ENCODE measurements around the gene TMEM86B.

The TMEM86B gene

GRCh38 chr19:55228403-55229031 lies at the start of gene TMEM86B:
TSS of gene TMEM86B (minus strand) at chr19:55228763. CDS start at chr19:55228741, 22 bp downstream.
- DNase-seq (ENCODE audit: low read depth, low spot score): no peak

- no peak for DNase-seq (ENCODE audit: low read depth, low spot score)
Measured at GRCh38 chr19:55277494-55277893, 48.9 kb upstream of the TMEM86B start.

DNA sequence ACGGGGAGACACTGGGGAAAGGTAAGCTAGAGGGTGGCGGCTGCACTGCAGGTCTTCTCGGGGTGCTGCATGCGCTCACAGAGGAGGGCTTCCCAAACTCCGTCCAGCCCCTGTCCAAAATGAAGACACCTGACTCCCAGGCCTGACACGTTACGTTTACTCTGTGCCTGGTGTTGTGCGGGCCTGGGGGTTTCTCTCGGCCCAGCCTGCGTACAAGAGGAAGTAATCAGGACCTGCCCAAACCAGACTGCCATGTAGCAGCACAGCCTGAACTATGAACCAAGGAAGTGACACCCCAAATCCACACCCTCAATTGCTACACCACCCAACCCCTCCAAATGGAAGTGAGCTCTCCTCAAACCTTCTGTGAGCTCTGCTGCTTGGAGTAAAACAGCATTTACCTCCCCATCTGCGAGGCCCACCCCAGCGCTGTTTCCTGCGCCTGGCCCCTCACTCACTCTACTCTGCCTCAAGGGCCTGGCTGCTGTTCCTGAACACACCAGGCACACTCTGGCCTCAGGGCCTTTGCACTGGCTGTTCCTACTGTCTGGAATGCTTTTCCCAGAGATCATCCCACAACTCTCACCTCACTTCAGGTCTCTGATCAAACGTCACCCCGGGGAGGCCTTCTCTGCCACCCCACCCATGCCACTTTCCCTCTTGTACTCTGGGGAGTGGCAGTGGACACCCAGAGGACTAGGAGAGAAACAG lies 48.3 kb upstream of the TMEM86B start:
- no peak for DNase-seq (ENCODE audit: low read depth, low spot score)

DNA sequence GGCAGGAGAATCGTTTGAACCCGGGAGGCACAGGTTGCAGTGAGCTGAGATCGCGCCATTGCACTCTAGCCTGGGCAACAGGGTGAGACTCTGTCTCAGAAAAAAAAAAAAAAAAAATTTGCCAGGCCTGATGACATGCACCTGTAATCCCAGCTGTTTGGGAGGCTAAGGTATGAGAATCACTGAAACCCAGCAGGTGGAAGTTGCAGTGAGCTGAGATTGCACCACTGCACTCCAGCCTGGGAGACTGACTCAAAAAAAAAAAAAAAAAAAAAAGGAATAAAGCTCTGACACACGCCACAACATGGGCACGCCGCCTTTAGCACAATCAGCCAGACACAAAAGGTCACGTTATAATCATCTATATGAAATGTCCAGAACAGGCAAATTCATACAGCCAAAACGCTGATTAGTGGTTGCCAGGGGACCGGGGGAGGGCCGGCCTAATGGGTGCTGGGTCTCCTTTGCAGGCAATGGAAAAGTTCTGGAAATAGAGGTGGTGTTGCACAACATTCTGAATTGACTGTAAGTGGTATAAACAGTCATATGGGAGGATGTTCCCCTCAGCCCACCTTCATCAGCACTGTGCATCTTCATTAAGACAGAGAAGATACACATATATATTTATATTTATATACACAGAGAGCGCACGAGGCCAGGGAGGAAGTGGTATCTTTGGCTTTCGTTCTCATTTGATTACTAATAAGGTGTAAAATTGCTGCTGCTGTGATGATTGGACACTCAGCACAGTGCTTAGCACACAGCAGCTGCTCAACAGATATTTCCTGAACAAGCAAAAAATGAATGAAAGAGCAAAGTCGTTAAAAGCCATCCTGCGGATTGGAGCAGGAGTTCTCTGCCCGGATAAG lies 47.5 kb upstream of the TMEM86B start:
- no peak for DNase-seq (ENCODE audit: low read depth, low spot score)

DNA sequence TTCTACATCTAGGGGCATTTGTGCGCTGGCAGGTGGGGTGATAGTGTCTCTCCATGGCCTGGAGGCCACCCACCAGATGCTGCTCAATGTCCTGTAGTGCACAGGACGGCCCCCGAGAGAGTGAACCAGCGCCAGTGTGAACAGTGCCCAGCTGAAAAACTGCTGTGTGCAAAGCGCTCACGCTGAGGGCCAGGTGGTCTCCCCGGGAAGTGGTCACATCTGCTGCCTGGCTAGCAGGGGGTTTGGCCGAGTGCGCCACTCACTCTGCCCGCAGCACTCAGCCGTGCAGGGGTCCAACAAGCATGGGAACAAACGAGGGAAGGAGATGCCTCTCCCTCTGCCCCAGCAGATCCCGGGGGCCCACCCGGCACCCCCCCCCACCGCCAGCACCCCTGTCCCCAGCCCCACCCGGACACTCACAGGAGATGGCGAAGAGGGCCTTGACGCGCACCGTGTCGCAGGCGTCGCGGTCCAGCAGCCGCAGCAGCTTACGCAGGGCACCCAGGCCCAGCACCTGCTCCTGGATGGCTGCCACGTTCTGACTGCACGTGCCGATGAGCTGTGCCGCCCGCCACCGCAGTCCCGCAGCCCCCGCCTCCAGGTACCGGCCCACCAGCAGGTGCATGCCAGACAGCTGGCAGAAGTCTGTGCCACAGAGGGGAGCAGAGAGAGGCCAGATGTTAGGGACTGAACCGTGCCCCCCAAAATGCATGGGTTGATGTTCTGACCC lies 45.6 kb upstream of the TMEM86B start:
- no peak for DNase-seq (ENCODE audit: low read depth, low spot score)

- no peak for DNase-seq (ENCODE audit: low read depth, low spot score)
Measured at GRCh38 chr19:55272142-55272541, 43.6 kb upstream of the TMEM86B start.

GRCh38 chr19:55270172-55270942 lies 41.8 kb upstream of the TMEM86B start:
- no peak for DNase-seq (ENCODE audit: low read depth, low spot score)

DNA sequence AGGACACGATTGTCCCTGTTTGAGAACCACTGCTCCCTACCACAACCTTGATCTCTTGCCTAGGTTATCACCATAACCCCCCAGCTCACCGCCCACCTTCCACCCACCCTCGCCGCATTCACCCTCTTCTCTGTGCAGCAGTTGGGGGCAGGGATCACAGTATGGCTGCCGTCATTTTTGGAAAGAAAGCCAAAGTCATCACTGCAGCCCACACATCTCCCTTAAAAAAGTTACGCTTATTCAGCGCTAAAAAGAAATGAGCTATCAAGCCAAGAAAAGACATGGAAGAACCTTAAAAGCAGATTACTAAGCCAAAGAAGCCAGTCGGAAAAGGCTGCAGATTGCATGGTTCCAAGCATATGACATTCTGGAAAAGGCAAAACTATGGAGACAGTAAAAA lies 40.7 kb upstream of the TMEM86B start:
- DNase-seq (ENCODE audit: low read depth, low spot score): no peak

DNA sequence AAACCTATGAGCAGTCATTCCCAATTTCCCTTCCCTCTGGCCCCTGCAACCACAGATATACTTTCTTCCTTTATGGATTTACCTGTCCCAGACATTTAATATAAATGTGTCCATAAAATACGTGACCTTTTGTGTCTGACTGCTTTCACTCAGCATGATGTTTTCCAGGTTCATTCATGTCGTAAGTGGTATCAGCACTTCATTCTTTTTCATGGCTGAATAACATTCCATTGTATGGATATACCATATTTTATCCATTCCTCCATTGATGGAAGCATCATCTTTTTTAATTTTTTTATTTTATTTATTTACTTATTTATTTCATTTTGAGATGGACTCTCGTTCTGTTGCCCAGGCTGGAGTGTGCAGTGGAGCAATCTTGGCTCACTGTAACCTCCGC lies 38.3 kb upstream of the TMEM86B start:
- no peak for DNase-seq (ENCODE audit: low read depth, low spot score)

GRCh38 chr19:55266404-55266803 lies 37.8 kb upstream of the TMEM86B start:
- no peak for DNase-seq (ENCODE audit: low read depth, low spot score)

- DNase-seq (ENCODE audit: low read depth, low spot score): no peak
Measured at GRCh38 chr19:55265723-55266386, 37.3 kb upstream of the TMEM86B start.

DNA sequence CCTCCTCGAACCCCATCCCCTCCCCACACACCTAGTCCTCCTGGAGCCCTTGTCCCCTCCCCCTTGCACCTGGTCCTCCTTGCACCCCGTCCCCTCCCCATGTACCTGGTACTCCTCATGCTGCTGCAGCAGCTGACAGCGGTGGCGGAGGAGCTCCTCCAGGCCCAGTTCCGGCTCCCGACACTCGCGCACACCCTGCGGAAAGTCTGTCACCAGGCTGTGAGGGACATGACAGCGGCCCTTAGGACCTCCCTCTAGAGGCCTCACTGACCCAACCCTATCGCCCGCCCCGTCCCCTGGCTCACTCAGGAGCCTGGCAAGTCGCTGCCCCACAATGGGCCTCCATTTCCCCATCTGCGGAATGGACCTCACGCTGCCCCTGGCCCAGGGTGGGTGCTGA lies 36.6 kb upstream of the TMEM86B start:
- DNase-seq (ENCODE audit: low read depth, low spot score): no peak

DNA sequence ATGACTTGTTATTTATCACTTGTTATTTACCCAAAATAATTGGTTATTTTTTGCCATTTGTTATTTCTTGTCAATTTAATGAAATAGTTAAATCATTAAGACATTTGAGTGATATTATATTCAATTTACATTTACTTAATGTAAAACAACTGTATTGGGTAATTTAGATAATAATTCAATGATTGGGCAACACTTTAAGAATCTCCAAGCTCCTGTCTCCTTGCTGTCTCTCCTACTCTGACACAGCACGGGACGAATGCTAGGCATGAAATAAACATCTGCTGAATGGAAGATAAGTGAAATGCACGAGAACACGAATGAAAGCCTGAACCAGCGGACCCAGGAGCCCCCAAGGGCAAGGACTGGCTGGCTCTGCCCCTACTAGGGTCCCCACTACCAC lies 36.0 kb upstream of the TMEM86B start:
- DNase-seq (ENCODE audit: low read depth, low spot score): no peak

DNA sequence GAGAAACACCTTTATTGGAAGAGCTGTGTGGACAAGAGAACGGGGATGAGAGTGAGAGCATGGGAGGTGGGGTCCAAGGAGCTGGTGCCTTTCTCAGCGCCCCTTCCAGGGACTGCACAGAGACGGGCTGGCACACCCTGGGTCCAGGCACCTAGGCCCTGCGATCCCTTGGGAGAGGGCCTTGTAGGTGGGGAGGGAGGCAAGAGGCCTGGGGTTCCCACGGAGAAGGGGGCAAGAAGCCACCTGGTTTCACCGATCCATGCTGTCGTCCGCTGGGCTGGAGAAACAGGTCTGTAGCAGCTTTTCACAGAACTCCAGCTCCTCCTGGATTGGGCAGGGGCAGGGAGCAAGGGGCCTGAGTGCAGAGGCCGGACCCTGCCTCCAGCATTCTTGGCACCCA lies 33.8 kb upstream of the TMEM86B start:
- no peak for DNase-seq (ENCODE audit: low read depth, low spot score)

DNA sequence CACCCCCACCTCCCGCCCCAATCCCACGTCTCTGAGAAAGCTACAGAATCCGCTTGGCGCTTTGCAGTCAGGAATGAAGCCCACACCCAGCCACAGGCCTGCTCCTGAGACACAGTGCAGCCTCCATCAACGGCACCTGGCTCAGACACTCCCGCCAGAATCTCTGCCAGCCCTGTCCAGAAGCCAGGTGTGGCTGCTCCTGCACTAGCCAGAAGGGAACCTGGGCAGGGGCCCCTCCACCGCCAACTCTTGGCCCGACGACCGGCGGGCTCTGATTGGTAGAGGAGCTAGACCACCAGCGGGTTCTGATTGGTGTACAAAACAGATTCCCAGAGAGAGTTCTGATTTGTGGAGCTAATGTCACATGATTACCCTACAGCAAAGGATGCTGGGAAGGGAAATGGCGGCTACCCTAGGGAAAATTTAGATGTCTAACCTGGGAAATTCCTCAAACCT lies 33.1 kb upstream of the TMEM86B start:
- no peak for DNase-seq (ENCODE audit: low read depth, low spot score)

DNA sequence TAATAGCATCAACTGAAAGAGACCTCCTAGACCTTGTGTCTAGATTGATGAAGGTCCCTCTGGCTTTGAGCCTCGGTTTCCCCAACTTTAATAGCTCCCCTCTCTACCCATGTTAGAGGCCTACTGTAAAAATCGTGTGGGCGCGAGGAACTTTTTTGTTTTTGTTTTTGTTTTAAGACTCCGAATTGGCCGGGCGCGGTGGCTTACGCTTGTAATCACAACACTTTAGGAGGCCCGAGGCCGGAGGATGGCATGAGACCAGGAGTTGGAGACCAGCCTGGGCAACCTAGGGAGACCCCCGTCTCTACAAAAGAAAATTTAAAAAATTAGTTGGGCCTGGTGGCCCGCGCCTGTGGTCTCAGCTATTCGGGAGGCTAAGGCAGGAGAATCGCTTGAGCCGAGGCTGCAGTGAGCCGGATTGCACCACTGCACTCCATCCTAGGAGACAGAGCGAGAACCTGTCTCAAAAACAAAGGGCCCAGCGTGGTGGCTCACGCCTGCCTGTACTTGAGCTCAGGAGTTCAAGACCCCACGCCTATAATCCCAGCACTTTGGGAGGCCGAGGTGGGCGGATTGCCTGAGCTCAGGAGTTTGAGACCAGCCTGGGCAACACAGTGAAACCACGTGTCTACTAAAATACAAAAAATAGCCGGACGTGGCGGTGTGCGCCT lies 31.1 kb upstream of the TMEM86B start:
- DNase-seq (ENCODE audit: low read depth, low spot score): no peak

DNA sequence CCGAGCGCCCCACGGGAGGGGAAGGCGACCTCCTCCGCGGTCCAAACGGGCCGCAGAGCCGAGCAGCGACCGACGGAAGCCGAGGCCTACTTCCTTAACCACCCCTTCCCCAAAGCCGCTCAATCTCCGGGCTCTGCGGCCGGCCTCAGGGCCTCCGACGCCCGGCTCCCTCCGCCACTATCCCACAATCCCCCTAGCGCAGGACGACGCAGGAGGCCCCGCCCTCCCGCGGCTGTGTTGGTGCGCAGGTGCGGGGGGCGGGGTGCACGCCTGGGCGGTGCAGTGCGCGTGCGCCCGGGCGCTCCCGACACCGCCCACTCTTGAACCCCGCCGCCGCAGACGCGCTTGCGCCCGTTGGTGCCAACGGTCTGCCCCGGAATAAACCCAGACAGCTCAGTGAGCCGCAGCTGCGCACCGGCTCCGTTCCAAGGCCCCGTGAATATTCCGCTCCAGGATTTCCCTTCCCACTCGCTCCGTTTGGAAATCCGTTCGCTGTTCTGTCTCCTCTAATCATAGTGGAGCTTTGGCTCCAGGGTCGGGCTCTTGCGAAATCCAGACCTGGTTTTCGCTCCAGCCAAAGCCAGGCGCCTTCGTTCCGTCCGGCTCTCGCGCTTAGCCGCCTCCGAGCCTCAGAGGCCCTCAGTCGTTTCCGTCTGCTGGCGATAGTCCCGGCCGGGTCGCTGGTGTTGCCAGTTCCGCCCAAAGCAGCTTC lies 30.4 kb upstream of the TMEM86B start, which contains the start of gene PPP6R1:
Gene PPP6R1, minus strand, starts transcription at position 190 of the 712 bp plus-strand sequence. CDS start 11,914 bp downstream, outside the sequence.
- DNase-seq (ENCODE audit: low read depth, low spot score): peak; percentile 99

GRCh38 chr19:55258476-55258827 lies 29.9 kb upstream of the TMEM86B start:
- no peak for DNase-seq (ENCODE audit: low read depth, low spot score)
